HepG2 (cell line): ENCODE results near the gene CHCHD3. TPM values are rescaled to one million over a fixed set of nuclear protein-coding genes. Genes with fewer than 3 reads are reported as not detected.

Source experiments
- ATAC-seq: fragments of 200-7000 bp; cut with Tn5 transposase; 3 replicates; pipeline ENCODE4 v1.9.1; 2020; ENCODE audit warnings: mild to moderate bottlenecking, moderate library complexity
- BruUV-seq: library from RNA; stranded (reverse); fragments of 400-500 nt; replicated peaks from 2 replicates; lab custom pipeline; 2021; lab: Mats Ljungman, UMichigan
- CTCF ChIA-PET: fragments of 300-600 bp; formaldehyde crosslinking; extraction: SDS; loops from one replicate; lab custom pipeline; 2021; ENCODE audit warnings: low total read pairs, inconsistent platforms, low intra/inter-chr PET ratio; lab: Yijun Ruan, JAX
- POLR2A ChIA-PET: fragments of 350-600 bp; sonication (Branson Sonifier 250); formaldehyde crosslinking; loops from one replicate; lab custom pipeline; 2020; ENCODE audit warnings: antibody characterized with exemption, inconsistent platforms; lab: Yijun Ruan, JAX
- DNase-seq: peaks from one replicate; pipeline ENCODE4 v3.0.0-alpha.2; 2015; ENCODE audit warnings: low spot score
- FAIRE-seq: peaks from 3 replicates; lab custom pipeline; 2011; peaks lifted over from hg19 to GRCh38; lab: Jason Lieb, UNC
- H2AFZ ChIP-seq: one replicate; pipeline ENCODE4 v1.6.1; 2011; ENCODE audit warnings: low read length, inconsistent platforms
- H3K27ac ChIP-seq: fragments of 300-600 bp; 3 replicates; pipeline ENCODE4 v1.8.0; 2011; ENCODE audit warnings: mixed run types, mild to moderate bottlenecking, mixed read lengths, low read length, inconsistent platforms; ENCODE audit not compliant: insufficient read depth; ENCODE audit errors: extremely low read length
- H3K27me3 ChIP-seq, 2 experiments: fragments of 200-600 bp in 1 of 2; 2 replicates in 1 of 2; 3 replicates in 1 of 2; pipeline versions ENCODE4 v1.6.0 to v1.8.0; 2011; ENCODE audit warnings: low read length in 2 of 2, mild to moderate bottlenecking in 2 of 2, moderate library complexity in 2 of 2, inconsistent platforms in 1 of 2; ENCODE audit not compliant: insufficient read depth in 2 of 2, control insufficient read depth in 1 of 2
- H3K36me3 ChIP-seq, 2 experiments: fragments of 200-600 bp in 1 of 2; replicated peaks in 1 of 2; 2 replicates in 1 of 2; 3 replicates in 1 of 2; pipeline versions ENCODE4 v1.5.1 to v1.8.0; 2011; ENCODE audit warnings: low read length in 2 of 2, inconsistent platforms in 1 of 2; ENCODE audit not compliant: insufficient read depth in 2 of 2, control insufficient read depth in 1 of 2
- H3K4me1 ChIP-seq: 2 replicates; pipeline ENCODE4 v1.5.1; 2012; ENCODE audit warnings: low read length, inconsistent platforms; ENCODE audit not compliant: insufficient read depth
- H3K4me2 ChIP-seq: 2 replicates; pipeline ENCODE4 v1.6.0; 2011; ENCODE audit warnings: low read depth, low read length, inconsistent platforms
- H3K4me3 ChIP-seq, 3 experiments: fragments of 200-600 bp in 1 of 3; sonication (generic), shearing (Covaris generic) in 1 of 3; replicated peaks in 1 of 3; 2 replicates each; pipeline ENCODE4 v1.5.1; 2011 to 2016; ENCODE audit warnings: low read length in 3 of 3, inconsistent platforms in 2 of 3, low read depth in 2 of 3, mild to moderate bottlenecking in 2 of 3, control low read depth in 1 of 3, mixed read lengths in 1 of 3; ENCODE audit not compliant: insufficient read depth in 1 of 3
- H3K79me2 ChIP-seq: one replicate; pipeline ENCODE4 v1.6.1; 2011; ENCODE audit warnings: low read length, inconsistent platforms; ENCODE audit not compliant: insufficient read depth
- H3K9ac ChIP-seq: 2 replicates; pipeline ENCODE4 v1.6.0; 2011; ENCODE audit warnings: mild to moderate bottlenecking, low read depth, low read length, inconsistent platforms; ENCODE audit not compliant: insufficient read depth
- H3K9me3 ChIP-seq: 2 replicates; pipeline ENCODE4 v1.5.1; 2012; ENCODE audit warnings: mild to moderate bottlenecking, low read length
- H4K20me1 ChIP-seq: 2 replicates; pipeline ENCODE4 v1.6.0; 2011; ENCODE audit warnings: inconsistent platforms, mild to moderate bottlenecking, low read length, moderate library complexity; ENCODE audit not compliant: insufficient read depth
- ELF1 ChIP-seq: sonication (generic); formaldehyde crosslinking; IDR thresholded peaks from 2 replicates; pipeline ENCODE4 v1.4.0; 2020; ENCODE audit warnings: missing genetic modification reagents
- ELF3 ChIP-seq: IDR thresholded peaks from 2 replicates; pipeline ENCODE4 v1.6.1; 2016; ENCODE audit warnings: missing genetic modification reagents, missing compliant biosample characterization
- HNRNPUL1 ChIP-seq: fragments of 200-400 bp; formaldehyde crosslinking; IDR thresholded peaks from 2 replicates; pipeline ENCODE4 v1.6.1; 2017; ENCODE audit warnings: low read depth, mild to moderate bottlenecking, low read length, moderate library complexity
- KDM3A ChIP-seq: IDR thresholded peaks from 2 replicates; pipeline ENCODE4 v1.6.1; 2018; ENCODE audit warnings: low read depth, missing compliant biosample characterization
- KLF12 ChIP-seq: sonication (generic); formaldehyde crosslinking; IDR thresholded peaks from 2 replicates; pipeline ENCODE4 v1.4.0; 2020; ENCODE audit warnings: missing genetic modification reagents, borderline replicate concordance
- NCOA2 ChIP-seq: sonication (generic); formaldehyde crosslinking; IDR thresholded peaks from 2 replicates; pipeline ENCODE4 v1.8.0; 2022; ENCODE audit warnings: inconsistent platforms
- NKX3-1 ChIP-seq: sonication (generic); formaldehyde crosslinking; IDR thresholded peaks from 2 replicates; pipeline ENCODE4 v1.5.0; 2020; ENCODE audit warnings: missing genetic modification reagents
- SRSF4 ChIP-seq: fragments of 200-400 bp; formaldehyde crosslinking; IDR thresholded peaks from one replicate; pipeline ENCODE4 v1.6.1; 2018; ENCODE audit warnings: mild to moderate bottlenecking, low read depth, low read length, moderate library complexity; ENCODE audit not compliant: poor library complexity, severe bottlenecking
- U2AF2 ChIP-seq: fragments of 200-400 bp; formaldehyde crosslinking; IDR thresholded peaks from 2 replicates; pipeline ENCODE4 v1.6.1; 2017; ENCODE audit warnings: low read depth, mild to moderate bottlenecking, low read length
- ZNF256 ChIP-seq: sonication (generic); formaldehyde crosslinking; conservative IDR thresholded peaks from 2 replicates; pipeline ENCODE4 v1.4.0; 2020; ENCODE audit warnings: missing genetic modification reagents
- ZNF3 ChIP-seq: IDR thresholded peaks from 2 replicates; pipeline ENCODE4 v1.7.0; 2017; ENCODE audit warnings: inconsistent platforms
- ZNF343 ChIP-seq: sonication (generic); formaldehyde crosslinking; IDR thresholded peaks from 2 replicates; pipeline ENCODE4 v1.4.0; 2020; ENCODE audit warnings: mild to moderate bottlenecking, missing genetic modification reagents
- ZNF430 ChIP-seq: sonication (generic); formaldehyde crosslinking; IDR thresholded peaks from 2 replicates; pipeline ENCODE4 v1.9.0; 2021; ENCODE audit warnings: mild to moderate bottlenecking, missing genetic modification reagents
- ZNF788 ChIP-seq: sonication (generic); formaldehyde crosslinking; IDR thresholded peaks from 2 replicates; pipeline ENCODE4 v1.5.0; 2020; ENCODE audit warnings: mild to moderate bottlenecking, missing genetic modification reagents, borderline replicate concordance
- WGBS: methylation state at CpG from one replicate; pipeline ENCODE4 v1.1.6; 2017; ENCODE audit warnings: low lambda C conversion rate; 5-methylcytosine and 5-hydroxymethylcytosine counted together
- in situ Hi-C: cut with HindIII; loops from 2 replicates; pipeline ENCODE4 v1.10.0; 2017; ENCODE audit warnings: low pct_unique_long_range_greater_than_20kb; ENCODE audit not compliant: extremely low pct_ligation_motif_present
- intact Hi-C: fragments of 100-400 bp; cut with micrococcal nuclease; formaldehyde crosslinking; loops from one replicate; pipeline ENCODE4 v1.10.0; 2022; ENCODE audit not compliant: unreplicated experiment
- polyA plus RNA-seq, 8 experiments: library from polyadenylated mRNA; depleted of rRNA in 3 of 8; stranded (reverse) in 7 of 8; unstranded in 1 of 8; fragments of >200 nt; fragmentation: Illumina TruSeq in 4 of 8; extraction: Trizol in 4 of 8; gene quantifications; 2 replicates each; pipeline versions ENCODE4 v1.2.1 to v1.2.3, GENCODE V29; 2011 to 2016; ENCODE audit warnings: low read depth in 4 of 8, missing spikeins in 1 of 8, mixed read lengths in 1 of 8; ENCODE audit not compliant: insufficient read depth in 1 of 8
- total RNA-seq, 5 experiments: library from RNA; depleted of rRNA; stranded (reverse); fragments of >200 nt; fragmentation: Illumina TruSeq; extraction: Trizol; gene quantifications; 2 replicates each; pipeline ENCODE4 v1.2.3, GENCODE V29; 2016; ENCODE audit warnings: low read depth in 1 of 5
- TF ChIP-seq, protein P1 (sequence below): sonication (generic); formaldehyde crosslinking; IDR thresholded peaks from 2 replicates; pipeline ENCODE4 v1.4.0; 2020; ENCODE audit warnings: missing genetic modification reagents, borderline replicate concordance
- TF ChIP-seq, protein P2 (sequence below): sonication (generic); formaldehyde crosslinking; IDR thresholded peaks from 2 replicates; pipeline ENCODE4 v1.8.1; 2022; ENCODE audit warnings: low read depth, mild to moderate bottlenecking, missing genetic modification reagents
- TF ChIP-seq, protein P3 (sequence below): sonication (generic); formaldehyde crosslinking; IDR thresholded peaks from 2 replicates; pipeline ENCODE4 v1.5.1; 2020; ENCODE audit warnings: mild to moderate bottlenecking, missing genetic modification reagents, moderate library complexity

CHCHD3 gene
- total and polyA plus RNA-seq, 2 of the 13 experiments (the other 11 are each of a cell fraction or from before 2014, with no cell fraction given) = 32.7 to 86.8 TPM

DNA sequence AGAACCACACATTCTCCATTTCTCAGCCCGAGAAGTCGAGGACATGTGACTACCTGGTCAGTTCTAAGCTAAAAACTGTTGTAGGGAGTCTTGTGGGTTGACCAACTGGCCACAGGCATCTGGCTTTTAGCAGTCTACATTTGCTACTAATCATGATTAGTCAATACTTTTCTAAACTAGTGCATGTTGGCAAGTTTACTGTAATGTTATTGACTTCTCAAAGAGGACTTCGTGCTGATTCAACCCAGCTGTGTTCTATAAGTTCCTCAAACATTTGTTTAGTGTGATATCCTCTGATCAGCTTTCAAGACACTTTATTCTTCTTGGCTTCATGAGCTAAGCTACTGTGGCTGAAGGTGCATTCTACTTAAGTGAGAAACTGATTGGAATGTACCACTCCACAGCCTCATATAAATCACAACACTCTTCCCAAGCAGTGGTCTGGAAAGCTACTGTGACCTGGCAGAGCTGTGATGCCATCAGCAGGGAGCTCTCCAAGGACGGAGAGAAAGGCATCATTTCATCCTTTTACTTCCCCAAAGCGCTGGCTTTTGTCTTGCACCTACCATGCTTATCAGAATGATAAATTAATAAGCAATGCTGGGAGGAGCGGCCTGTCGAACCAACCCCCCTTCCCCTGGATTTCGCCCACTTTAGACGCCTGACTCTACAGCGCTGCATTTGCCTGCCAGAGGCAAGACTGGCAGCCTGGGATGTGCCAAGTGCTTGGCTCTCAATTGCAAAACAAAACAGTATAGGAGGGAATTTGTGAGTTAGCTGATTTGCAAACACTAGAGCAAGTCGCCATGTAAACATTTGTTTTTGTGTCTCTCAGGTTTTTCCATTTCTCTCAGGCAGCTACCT, 298.9 kb downstream of the CHCHD3 start:
- no TSS peak for BruUV-seq
- Histone ChIP-seq H4K20me1 (no peaks in the 10 kb centered on the region), H3K4me2 (no peak overlapping the region), H3K4me1 (no peaks in the 10 kb centered on the region), H3K36me3 (0 out of 5 replicates have a peak, but pooled peaks cover 0 to 7% of the 10 kb centered on the region in 2 experiments), H2AFZ (no peak overlapping the region), H3K27me3 (no peaks in the 10 kb centered on the region), H3K9ac (no peak overlapping the region), H3K79me2 (no peaks in the 10 kb centered on the region), H3K9me3 (no peaks in the 10 kb centered on the region), H3K4me3 (no peak overlapping the region), H3K27ac (no peak overlapping the region)
- POLR2A ChIA-PET = no interaction called here
- CTCF ChIA-PET = no interaction called here
- intact Hi-C loops (no loop called here), in situ Hi-C loops (no loop called here)
- no peak for FAIRE-seq
- no peak for ATAC-seq
- 94% methylated on average over 11 of the region's 11 CpGs for WGBS
- no peak for DNase-seq
- TF ChIP-seq ZNF3 (CRISPR knock-in tag) (no peak), SRSF4 (no peak), HNRNPUL1 (no peak), NCOA2 (CRISPR knock-in tag) (no peak), U2AF2 (no peak), ZNF430 (CRISPR knock-in tag) (no peak), KDM3A (CRISPR knock-in tag) (no peak), ZNF343 (CRISPR knock-in tag) (no peak), ZNF788 (no peak), KLF12 (CRISPR knock-in tag) (no peak), ELF1 (CRISPR knock-in tag) (no peak), ELF3 (CRISPR knock-in tag) (no peak), ZNF256 (no peak), NKX3-1 (CRISPR knock-in tag) (no peak)
- TF ChIP-seq, protein P1, sequence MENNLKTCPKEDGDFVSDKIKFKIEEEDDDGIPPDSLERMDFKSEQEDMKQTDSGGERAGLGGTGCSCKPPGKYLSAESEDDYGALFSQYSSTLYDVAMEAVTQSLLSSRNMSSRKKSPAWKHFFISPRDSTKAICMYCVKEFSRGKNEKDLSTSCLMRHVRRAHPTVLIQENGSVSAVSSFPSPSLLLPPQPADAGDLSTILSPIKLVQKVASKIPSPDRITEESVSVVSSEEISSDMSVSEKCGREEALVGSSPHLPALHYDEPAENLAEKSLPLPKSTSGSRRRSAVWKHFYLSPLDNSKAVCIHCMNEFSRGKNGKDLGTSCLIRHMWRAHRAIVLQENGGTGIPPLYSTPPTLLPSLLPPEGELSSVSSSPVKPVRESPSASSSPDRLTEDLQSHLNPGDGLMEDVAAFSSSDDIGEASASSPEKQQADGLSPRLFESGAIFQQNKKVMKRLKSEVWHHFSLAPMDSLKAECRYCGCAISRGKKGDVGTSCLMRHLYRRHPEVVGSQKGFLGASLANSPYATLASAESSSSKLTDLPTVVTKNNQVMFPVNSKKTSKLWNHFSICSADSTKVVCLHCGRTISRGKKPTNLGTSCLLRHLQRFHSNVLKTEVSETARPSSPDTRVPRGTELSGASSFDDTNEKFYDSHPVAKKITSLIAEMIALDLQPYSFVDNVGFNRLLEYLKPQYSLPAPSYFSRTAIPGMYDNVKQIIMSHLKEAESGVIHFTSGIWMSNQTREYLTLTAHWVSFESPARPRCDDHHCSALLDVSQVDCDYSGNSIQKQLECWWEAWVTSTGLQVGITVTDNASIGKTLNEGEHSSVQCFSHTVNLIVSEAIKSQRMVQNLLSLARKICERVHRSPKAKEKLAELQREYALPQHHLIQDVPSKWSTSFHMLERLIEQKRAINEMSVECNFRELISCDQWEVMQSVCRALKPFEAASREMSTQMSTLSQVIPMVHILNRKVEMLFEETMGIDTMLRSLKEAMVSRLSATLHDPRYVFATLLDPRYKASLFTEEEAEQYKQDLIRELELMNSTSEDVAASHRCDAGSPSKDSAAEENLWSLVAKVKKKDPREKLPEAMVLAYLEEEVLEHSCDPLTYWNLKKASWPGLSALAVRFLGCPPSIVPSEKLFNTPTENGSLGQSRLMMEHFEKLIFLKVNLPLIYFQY (CRISPR knock-in tag) = no peak
- TF ChIP-seq, protein P2, sequence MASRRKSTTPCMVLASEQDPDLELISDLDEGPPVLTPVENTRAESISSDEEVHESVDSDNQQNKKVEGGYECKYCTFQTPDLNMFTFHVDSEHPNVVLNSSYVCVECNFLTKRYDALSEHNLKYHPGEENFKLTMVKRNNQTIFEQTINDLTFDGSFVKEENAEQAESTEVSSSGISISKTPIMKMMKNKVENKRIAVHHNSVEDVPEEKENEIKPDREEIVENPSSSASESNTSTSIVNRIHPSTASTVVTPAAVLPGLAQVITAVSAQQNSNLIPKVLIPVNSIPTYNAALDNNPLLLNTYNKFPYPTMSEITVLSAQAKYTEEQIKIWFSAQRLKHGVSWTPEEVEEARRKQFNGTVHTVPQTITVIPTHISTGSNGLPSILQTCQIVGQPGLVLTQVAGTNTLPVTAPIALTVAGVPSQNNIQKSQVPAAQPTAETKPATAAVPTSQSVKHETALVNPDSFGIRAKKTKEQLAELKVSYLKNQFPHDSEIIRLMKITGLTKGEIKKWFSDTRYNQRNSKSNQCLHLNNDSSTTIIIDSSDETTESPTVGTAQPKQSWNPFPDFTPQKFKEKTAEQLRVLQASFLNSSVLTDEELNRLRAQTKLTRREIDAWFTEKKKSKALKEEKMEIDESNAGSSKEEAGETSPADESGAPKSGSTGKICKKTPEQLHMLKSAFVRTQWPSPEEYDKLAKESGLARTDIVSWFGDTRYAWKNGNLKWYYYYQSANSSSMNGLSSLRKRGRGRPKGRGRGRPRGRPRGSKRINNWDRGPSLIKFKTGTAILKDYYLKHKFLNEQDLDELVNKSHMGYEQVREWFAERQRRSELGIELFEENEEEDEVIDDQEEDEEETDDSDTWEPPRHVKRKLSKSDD = no peak
- TF ChIP-seq, protein P3, sequence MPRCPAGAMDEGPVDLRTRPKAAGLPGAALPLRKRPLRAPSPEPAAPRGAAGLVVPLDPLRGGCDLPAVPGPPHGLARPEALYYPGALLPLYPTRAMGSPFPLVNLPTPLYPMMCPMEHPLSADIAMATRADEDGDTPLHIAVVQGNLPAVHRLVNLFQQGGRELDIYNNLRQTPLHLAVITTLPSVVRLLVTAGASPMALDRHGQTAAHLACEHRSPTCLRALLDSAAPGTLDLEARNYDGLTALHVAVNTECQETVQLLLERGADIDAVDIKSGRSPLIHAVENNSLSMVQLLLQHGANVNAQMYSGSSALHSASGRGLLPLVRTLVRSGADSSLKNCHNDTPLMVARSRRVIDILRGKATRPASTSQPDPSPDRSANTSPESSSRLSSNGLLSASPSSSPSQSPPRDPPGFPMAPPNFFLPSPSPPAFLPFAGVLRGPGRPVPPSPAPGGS (CRISPR knock-in tag) = no peak
